ENCODE data around the gene CDC42BPG.

CDC42BPG gene

DNA sequence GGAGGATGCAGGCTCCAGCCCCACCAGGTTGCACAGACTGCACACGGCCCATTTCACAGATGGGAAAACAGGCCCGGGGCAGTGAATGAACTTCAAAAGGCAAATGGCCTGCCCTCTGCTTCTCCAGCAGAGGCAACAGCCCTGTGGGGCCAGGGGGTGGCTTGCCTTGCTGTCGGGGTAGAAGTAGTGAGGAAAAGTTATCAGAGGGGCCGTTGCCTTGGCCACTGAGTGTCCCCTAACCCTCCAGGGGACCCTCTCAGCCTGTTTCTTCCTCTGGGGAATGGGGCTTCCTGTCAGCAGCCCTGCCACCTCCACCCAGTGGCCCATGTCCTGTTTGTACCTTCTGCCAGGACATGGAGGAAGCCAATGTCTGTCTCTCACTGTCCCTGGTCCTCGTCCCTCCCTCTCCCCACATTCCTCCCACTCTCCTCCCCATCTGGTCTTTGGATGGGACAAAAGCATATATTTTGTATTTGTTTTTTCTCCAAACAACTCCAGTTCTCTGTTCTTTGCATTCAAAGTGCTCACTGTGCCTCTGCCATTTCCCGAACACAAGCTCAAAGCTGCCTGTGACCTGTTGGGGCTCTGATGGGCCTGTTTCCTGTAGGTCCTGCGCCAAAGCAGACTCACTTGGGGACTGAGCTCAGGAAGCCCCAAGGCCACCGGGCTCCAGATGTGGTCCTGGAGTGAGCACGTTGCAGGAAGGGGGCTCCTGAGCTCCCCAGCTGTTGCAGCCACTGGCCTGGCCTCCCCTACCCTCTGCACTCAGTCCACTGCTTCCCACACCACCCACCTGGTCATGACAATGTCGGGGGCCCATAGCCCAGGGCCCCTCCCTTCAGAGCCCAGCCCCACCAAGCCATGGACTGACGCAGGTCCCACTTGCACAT, 50.9 kb downstream of the CDC42BPG start:
- no peak for DNase-seq

DNA sequence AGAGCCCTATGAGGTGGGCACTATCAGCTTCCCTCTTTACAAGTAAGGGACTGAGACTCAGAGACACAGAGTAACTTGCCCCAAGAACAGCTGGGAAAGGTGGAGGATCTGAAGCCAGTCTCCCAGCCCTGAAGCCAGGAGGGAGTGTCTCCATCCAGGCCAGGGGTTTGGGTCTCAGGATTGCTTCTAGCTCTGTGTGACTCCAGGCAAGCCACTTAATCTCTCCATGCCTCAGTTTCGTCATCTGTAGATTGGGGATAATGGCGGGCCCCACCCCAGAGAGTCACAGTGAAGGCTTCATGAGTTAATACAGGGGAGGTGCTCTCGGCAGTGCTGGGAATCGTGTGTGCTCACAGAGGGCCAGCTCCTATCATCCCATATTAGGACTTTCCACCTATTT, 52.0 kb downstream of the CDC42BPG start:
- Histone ChIP-seq H3K9me2 (replicated peaks; ENCODE audit: insufficient read depth, low read length) (no peaks in the 10 kb centered on the region), H3K4me1 (ENCODE audit: low read length) (no peaks in the 10 kb centered on the region), H2AFZ (ENCODE audit: low read length) (no peak overlapping the region), H3K36me3 (replicated peaks; ENCODE audit: insufficient read depth, low read length) (no peaks in the 10 kb centered on the region), H3K4me2 (ENCODE audit: low read depth, low read length) (no peak overlapping the region), H3F3A (ENCODE audit: insufficient read depth, low read length) (no peaks in the 10 kb centered on the region), H3K9me3 (replicated peaks; ENCODE audit: insufficient read depth, low read length) (no peaks in the 10 kb centered on the region), H3K9ac (ENCODE audit: low read length) (no peak overlapping the region), H3K4me3 (ENCODE audit: low read length) (no peak overlapping the region), H3K27ac (ENCODE audit: low read length) (no peak overlapping the region), H4K20me1 (ENCODE audit: insufficient read depth, low read length) (no peaks in the 10 kb centered on the region), H3K27me3 (replicated peaks; ENCODE audit: insufficient read depth, low read length) (no peaks in the 10 kb centered on the region), H3K79me2 (ENCODE audit: low read length) (no peaks in the 10 kb centered on the region)
- DNase-seq = no peak
- TF ChIP-seq, protein P1, sequence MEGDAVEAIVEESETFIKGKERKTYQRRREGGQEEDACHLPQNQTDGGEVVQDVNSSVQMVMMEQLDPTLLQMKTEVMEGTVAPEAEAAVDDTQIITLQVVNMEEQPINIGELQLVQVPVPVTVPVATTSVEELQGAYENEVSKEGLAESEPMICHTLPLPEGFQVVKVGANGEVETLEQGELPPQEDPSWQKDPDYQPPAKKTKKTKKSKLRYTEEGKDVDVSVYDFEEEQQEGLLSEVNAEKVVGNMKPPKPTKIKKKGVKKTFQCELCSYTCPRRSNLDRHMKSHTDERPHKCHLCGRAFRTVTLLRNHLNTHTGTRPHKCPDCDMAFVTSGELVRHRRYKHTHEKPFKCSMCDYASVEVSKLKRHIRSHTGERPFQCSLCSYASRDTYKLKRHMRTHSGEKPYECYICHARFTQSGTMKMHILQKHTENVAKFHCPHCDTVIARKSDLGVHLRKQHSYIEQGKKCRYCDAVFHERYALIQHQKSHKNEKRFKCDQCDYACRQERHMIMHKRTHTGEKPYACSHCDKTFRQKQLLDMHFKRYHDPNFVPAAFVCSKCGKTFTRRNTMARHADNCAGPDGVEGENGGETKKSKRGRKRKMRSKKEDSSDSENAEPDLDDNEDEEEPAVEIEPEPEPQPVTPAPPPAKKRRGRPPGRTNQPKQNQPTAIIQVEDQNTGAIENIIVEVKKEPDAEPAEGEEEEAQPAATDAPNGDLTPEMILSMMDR (IDR thresholded peaks at IDR 0.05; ENCODE audit: low read length) = no peak
- no peak for TF ChIP-seq EZH2phosphoT487 (IDR thresholded peaks at IDR 0.05; ENCODE audit: low read length)
- TF ChIP-seq EZH2 (optimal IDR thresholded peaks at IDR 0.05; ENCODE audit: low read depth, low read length) = no peak

More for the DNA sequence above, 50.9 kb downstream of the CDC42BPG start:
- Histone ChIP-seq H3K9ac (ENCODE audit: low read length) (no peak overlapping the region), H3K4me3 (ENCODE audit: low read length) (no peak overlapping the region), H2AFZ (ENCODE audit: low read length) (no peak overlapping the region), H3K27me3 (replicated peaks; ENCODE audit: insufficient read depth, low read length) (no peaks in the 10 kb centered on the region), H3K79me2 (ENCODE audit: low read length) (no peaks in the 10 kb centered on the region), H3K36me3 (replicated peaks; ENCODE audit: insufficient read depth, low read length) (no peaks in the 10 kb centered on the region), H3F3A (ENCODE audit: insufficient read depth, low read length) (no peaks in the 10 kb centered on the region), H3K4me2 (ENCODE audit: low read depth, low read length) (no peak overlapping the region), H3K4me1 (ENCODE audit: low read length) (no peaks in the 10 kb centered on the region), H3K9me2 (replicated peaks; ENCODE audit: insufficient read depth, low read length) (no peaks in the 10 kb centered on the region), H4K20me1 (ENCODE audit: insufficient read depth, low read length) (no peaks in the 10 kb centered on the region), H3K9me3 (replicated peaks; ENCODE audit: insufficient read depth, low read length) (no peaks in the 10 kb centered on the region), H3K27ac (ENCODE audit: low read length) (no peak overlapping the region)
- TF ChIP-seq, protein P1 (IDR thresholded peaks at IDR 0.05; ENCODE audit: low read length) = no peak
- TF ChIP-seq EZH2phosphoT487 (IDR thresholded peaks at IDR 0.05; ENCODE audit: low read length) (no peak), EZH2 (optimal IDR thresholded peaks at IDR 0.05; ENCODE audit: low read depth, low read length) (no peak)

DNA sequence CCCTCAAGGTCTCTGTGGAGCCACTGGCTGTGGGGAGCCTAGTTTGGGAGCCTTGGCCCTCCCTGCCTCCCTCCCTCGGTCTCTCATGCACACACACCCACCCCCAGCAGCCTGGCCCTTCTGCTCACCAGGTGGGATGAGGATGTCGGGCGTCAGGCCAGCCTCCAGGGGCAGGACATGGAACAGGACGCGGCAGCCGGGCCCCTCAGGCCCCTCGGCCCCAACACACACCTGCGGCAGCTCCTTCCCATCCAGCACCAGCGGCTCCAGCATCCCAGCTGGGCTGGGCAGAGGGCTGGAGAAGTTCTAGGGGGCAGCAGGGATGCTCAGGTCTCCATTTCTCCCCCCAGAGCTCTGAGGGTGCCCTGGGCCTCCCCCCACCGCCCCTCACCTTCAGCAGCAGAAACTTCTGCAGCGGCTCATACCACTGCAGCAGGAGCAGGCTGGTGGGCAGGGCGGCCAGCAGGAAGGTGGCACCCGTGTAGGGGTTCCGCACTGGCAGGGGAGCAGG, 52.6 kb downstream of the CDC42BPG start:
- no peak for DNase-seq
- no peaks in the 10 kb centered on the region for H3K9me2 ChIP-seq (replicated peaks; ENCODE audit: insufficient read depth, low read length)
- H4K20me1 ChIP-seq (ENCODE audit: insufficient read depth, low read length) = no peaks in the 10 kb centered on the region
- H2AFZ ChIP-seq (ENCODE audit: low read length) = no peak overlapping the region
- H3K79me2 ChIP-seq (ENCODE audit: low read length) = no peaks in the 10 kb centered on the region
- H3K27ac ChIP-seq (ENCODE audit: low read length) = no peak overlapping the region
- H3K27me3 ChIP-seq (replicated peaks; ENCODE audit: insufficient read depth, low read length) = no peaks in the 10 kb centered on the region
- H3K9ac ChIP-seq (ENCODE audit: low read length) = no peak overlapping the region
- H3F3A ChIP-seq (ENCODE audit: insufficient read depth, low read length) = no peaks in the 10 kb centered on the region
- H3K4me1 ChIP-seq (ENCODE audit: low read length) = no peaks in the 10 kb centered on the region
- H3K4me3 ChIP-seq (ENCODE audit: low read length) = no peak overlapping the region
- H3K36me3 ChIP-seq (replicated peaks; ENCODE audit: insufficient read depth, low read length) = no peaks in the 10 kb centered on the region
- H3K4me2 ChIP-seq (ENCODE audit: low read depth, low read length) = no peak overlapping the region
- H3K9me3 ChIP-seq (replicated peaks; ENCODE audit: insufficient read depth, low read length) = no peaks in the 10 kb centered on the region
- TF ChIP-seq EZH2phosphoT487 (IDR thresholded peaks at IDR 0.05; ENCODE audit: low read length) = no peak
- TF ChIP-seq, protein P1 (IDR thresholded peaks at IDR 0.05; ENCODE audit: low read length) = no peak
- no peak for TF ChIP-seq EZH2 (optimal IDR thresholded peaks at IDR 0.05; ENCODE audit: low read depth, low read length)
